ENCODE data around the gene SNCAIP.

SNCAIP gene

DNA sequence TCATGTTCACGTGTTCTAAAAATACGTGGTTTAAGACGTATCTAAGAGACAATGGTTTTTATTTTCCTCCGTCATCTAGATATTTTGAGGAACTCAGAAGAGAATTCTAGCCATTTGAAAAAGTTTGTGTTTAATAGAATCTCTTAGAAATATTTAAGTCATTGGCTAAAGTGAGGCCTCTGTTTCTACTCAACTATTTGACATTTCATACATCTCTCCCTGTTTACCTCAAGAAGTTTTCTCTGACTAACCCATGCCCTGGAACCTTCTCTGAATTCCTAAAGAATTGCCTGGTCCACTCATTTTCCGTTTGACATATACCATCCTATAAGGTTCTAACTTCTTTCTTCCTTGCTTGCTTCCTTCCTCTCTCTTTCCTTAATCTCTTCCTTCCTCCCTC, 178.7 kb downstream of the SNCAIP start:
- Mint-ChIP-seq H3K36me3 (no peaks in the 10 kb centered on the region), H3K4me3 (no peak overlapping the region), H3K4me1 (no peaks in the 10 kb centered on the region), H3K27ac (no peak overlapping the region), H3K9me3 (peaks cover 10% of the 10 kb centered on the region)
- DNase-seq (ENCODE audit: low spot score in 2 of 2): no peak
- no peak for ATAC-seq

DNA sequence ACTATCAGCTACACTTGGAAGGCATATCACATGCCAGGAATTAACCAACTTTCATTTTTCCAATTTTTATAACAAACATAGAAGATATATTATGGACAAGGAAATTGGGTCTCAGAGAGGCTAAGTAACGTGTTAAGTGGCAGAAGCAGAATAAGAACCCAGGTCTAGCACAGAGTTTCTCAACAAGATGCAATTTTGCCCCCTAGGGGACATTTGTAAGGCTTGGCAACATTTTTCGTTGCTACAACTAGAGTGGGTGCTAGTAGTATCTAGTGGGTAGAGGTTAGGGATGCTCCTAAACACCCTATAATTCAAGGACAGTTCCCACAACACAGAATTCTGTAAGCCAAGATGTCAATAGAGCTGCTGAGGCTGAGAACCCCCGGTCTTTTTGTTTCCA, 180.6 kb downstream of the SNCAIP start:
- DNase-seq (ENCODE audit: low spot score in 2 of 2) (no peak), ATAC-seq (peak; percentile 21)
- H3K4me3 Mint-ChIP-seq: no peak overlapping the region
- H3K36me3 Mint-ChIP-seq: no peaks in the 10 kb centered on the region
- no peak overlapping the region for H3K27ac Mint-ChIP-seq
- peaks cover 8% of the 10 kb centered on the region for H3K9me3 Mint-ChIP-seq
- no peaks in the 10 kb centered on the region for H3K4me1 Mint-ChIP-seq

DNA sequence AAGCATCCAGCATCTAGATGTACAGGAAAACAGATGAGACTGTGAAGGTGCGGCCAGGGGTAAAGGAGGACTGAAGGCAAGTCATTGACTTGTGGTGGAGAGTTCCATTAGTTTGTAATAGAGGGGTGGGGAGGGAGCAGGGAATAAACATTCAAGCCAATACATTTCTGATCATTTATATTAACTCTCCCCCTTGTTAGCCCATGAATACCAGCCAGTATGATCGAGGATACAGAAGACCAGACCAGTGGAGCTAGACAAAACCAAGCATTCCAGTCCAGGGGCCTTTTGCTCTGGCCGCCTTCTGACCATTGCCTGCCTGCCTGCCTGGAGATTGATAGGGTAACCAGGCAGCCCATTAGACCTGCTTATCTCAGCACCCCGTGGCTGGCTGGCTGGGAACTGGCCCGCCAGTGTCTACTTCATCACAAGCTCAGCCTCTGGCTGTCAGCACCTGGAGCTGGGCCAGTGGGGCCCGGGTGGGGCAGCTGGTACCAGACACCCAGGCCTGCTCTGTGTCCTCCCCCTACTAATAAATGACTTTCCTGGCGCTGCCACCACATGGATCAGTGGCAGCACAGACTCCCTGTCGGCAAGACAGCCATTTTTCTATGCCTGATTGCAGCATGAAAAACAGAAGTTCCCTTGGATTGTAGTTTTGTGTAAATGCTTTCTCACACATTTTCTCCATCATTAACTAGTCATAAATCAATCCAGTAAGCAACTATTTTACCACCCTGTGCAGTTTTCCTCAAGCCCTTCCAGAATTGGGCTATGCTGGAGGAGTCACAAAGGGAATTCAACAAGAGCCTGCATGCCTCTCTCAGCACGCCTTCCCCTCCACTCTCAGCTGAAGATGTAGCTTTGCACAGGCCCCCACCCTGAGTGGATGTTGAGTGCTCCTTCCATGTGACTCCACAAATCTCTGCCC, 181.3 kb downstream of the SNCAIP start:
- peak; percentile 16 for ATAC-seq

DNA sequence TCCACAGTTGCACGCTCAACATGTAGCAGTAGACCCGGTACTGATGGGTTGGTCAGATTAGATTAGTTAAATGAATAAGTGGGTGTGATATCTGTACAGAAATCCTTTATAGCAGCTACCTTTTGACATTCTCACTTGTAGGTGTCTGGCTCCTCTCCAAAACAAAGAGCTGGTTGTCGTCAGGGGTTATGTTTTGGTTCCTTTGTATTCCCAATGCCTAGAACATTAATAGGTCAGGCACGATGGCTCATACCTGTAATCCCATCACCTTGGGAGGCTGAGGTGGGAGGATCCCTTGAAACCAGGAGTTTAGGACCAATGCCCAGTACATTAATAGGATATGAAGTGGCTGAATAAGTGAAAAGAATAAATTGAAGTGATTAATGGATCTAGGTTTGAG, 182.1 kb downstream of the SNCAIP start:
- ATAC-seq (no peak), DNase-seq (ENCODE audit: low spot score in 2 of 2) (no peak)
- Mint-ChIP-seq H3K4me3 (no peak overlapping the region), H3K9me3 (peaks cover 4% of the 10 kb centered on the region), H3K27ac (no peak overlapping the region), H3K36me3 (no peaks in the 10 kb centered on the region), H3K4me1 (no peaks in the 10 kb centered on the region)

More for the DNA sequence above, 181.3 kb downstream of the SNCAIP start:
- Mint-ChIP-seq H3K4me1 (no peaks in the 10 kb centered on the region), H3K27ac (no peak overlapping the region), H3K9me3 (peaks cover 4% of the 10 kb centered on the region), H3K36me3 (no peaks in the 10 kb centered on the region), H3K4me3 (no peak overlapping the region)
- no peak for DNase-seq (ENCODE audit: low spot score in 2 of 2)

DNA sequence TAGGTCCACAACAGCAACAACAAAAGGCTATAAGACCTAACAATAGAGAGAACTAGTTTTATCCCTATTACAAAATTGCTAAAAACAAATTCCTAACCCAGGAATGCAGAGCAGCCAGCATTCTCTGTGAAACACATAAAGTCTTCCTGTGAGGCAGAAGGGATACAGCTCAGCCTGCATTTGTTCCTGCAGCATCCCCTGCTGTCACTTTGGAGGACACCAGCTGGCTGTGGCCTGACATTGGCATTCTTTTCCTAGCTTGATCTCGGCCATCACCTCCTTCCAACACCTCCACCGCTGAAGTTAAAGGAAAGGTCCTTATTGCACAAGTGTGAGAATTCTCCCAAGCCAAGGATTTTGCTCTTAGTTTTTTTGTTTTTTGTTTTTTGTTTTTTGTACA, 186.1 kb downstream of the SNCAIP start:
- no peaks in the 10 kb centered on the region for H3K9me3 Mint-ChIP-seq
- no peaks in the 10 kb centered on the region for H3K4me1 Mint-ChIP-seq
- ATAC-seq (no peak), DNase-seq (ENCODE audit: low spot score in 2 of 2) (no peak)
- H3K27ac Mint-ChIP-seq: no peak overlapping the region
- H3K4me3 Mint-ChIP-seq: no peak overlapping the region
- no peaks in the 10 kb centered on the region for H3K36me3 Mint-ChIP-seq

DNA sequence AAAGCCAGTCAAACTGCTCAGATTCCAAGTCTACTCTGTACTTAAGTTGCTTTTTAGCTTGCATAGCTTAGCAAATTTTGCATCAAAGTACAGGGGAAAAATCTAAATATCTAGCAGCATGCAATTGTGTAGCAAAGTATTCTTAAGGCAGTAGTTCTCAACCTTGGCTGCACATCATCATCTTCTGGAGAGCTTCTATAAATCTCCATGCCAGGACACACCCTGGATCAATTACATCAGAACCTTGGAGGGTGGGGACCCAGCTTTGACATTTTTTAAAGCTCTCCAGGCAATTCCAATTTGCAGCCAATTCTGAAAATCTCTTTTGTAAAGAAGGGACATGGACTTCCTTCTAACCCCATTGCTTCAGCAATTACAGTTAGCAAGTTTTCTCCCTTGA, 187.5 kb downstream of the SNCAIP start:
- no peak for DNase-seq (ENCODE audit: low spot score in 2 of 2)
- H3K4me3 Mint-ChIP-seq: no peak overlapping the region
- H3K9me3 Mint-ChIP-seq: no peaks in the 10 kb centered on the region
- no peaks in the 10 kb centered on the region for H3K4me1 Mint-ChIP-seq
- ATAC-seq: no peak
- no peaks in the 10 kb centered on the region for H3K36me3 Mint-ChIP-seq
- H3K27ac Mint-ChIP-seq: no peak overlapping the region

DNA sequence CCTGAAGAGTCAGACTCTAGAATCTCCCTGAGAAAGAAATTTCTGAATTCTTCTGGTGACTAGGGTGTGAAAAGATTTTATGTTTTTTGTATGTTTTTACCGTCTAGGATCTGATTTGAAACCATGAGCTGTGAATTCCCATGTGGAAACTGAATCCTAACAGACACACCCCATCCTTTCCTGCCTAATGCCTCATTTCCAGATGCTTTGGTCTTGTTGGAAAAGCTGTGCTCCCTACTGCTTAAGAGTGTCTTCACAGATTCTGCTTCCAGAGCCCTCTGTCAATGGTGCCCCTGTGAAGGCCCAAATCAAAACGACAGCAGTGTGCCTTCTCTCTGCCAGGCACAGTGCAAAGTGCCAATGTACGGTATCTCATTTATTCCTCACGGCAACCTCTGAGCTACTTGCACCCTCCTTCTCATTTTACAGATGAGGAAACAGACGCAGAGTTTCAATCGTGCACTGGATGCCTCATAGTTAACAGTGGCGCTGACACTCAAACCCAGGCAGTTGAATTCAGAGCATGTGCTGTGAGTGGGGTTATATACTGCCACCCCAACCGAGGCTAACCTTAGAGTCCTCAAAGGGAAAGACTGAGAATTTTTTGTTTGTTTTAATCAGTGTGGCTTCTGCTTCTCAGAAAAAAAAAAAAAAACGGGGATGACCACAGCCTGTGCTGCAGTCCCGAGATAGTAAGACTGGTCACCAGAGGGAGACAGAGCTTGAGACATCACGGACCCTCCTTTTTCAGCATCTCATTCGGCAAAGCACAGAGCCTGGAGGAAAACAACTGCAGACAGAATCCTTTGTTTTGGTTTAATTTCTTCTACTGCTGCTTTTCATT, 188.4 kb downstream of the SNCAIP start:
- no peaks in the 10 kb centered on the region for H3K4me1 Mint-ChIP-seq
- no peak for ATAC-seq
- no peak overlapping the region for H3K27ac Mint-ChIP-seq
- no peak for DNase-seq (ENCODE audit: low spot score in 2 of 2)
- H3K36me3 Mint-ChIP-seq: no peaks in the 10 kb centered on the region
- H3K4me3 Mint-ChIP-seq: no peak overlapping the region
- H3K9me3 Mint-ChIP-seq: no peaks in the 10 kb centered on the region

DNA sequence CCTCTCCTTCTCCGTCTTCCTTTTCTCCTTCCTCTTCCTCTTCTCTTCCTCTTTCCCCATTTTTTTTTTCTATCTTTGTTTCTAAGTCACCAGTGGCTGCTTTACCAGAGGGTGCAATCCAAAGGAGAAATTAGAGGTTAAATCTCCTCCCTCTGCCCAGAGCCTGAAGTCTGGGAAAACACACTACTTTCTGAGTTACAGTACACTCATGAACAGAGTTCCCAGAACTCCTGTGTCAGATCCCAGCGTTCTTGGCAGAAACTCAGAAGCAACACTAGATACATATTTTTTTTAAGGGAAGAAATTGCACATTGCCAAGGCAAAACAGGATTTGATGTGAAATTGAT, 189.0 kb downstream of the SNCAIP start:
- H3K27ac Mint-ChIP-seq: no peak overlapping the region
- no peak for DNase-seq (ENCODE audit: low spot score in 2 of 2)
- no peak overlapping the region for H3K4me3 Mint-ChIP-seq
- H3K4me1 Mint-ChIP-seq: no peaks in the 10 kb centered on the region
- no peaks in the 10 kb centered on the region for H3K9me3 Mint-ChIP-seq
- ATAC-seq: no peak
- H3K36me3 Mint-ChIP-seq: no peaks in the 10 kb centered on the region

DNA sequence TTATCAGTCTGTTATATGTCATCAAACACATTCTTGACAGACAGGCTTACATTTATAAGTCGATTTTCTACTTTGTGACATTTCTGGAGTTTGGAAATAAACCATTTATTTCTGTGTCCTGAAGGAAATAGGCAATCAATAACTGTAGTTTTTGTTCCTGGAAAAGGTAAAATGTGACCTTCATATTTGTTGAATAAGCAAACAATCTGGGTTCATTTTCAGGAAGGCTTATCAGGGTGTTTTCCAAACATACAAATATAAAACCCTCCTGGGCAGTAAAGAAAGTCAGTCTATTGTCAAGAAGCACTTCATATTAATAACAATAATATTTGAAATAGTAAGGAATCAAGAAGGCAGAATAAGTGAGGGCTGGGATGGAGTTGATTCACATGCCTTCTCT, 195.0 kb downstream of the SNCAIP start:
- no peak overlapping the region for H3K4me3 Mint-ChIP-seq
- DNase-seq (ENCODE audit: low spot score in 2 of 2): no peak
- no peak for ATAC-seq
- H3K36me3 Mint-ChIP-seq: no peaks in the 10 kb centered on the region
- no peaks in the 10 kb centered on the region for H3K4me1 Mint-ChIP-seq
- H3K27ac Mint-ChIP-seq: no peak overlapping the region
- H3K9me3 Mint-ChIP-seq: no peaks in the 10 kb centered on the region

DNA sequence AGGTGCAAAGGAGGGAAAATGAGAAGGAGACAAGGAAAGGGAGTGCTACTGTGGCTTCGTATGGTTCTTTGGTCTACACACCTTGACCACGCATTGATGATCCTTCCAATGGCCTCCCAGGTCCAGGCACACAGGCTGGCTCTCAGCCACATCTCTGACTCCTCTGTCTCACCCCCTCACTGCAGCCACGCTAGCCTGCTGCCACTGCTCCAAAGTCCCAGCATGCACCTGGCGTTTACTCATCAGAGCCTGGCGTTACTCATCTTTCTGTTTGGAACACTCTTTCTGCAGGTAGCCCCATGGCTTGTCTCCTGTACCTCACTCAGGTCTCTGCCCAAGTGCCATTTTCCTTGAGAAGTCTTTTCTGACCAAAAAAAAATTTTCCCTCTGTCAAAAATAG, 195.5 kb downstream of the SNCAIP start:
- Mint-ChIP-seq H3K4me1 (no peaks in the 10 kb centered on the region), H3K27ac (no peak overlapping the region)

DNA sequence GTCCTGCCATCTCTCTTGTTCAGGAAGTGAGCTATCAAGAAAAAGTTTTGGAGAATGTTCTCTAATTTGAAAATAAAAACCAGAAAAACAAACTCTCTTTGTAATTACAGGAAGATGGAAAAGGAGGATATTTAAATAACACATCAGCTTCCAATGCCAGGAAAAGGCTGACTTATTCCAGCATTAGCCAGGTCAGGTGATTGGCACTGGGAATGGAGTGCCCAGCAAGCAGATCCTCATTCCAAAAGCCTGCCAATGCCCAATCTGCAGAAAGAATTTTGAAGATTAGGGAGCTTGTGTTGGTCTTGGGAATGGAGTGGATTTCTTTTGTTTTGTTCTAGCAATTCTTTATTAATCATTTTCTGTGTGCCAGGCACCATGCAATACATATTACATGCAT, 196.6 kb downstream of the SNCAIP start:
- no peaks in the 10 kb centered on the region for H3K9me3 Mint-ChIP-seq
- no peaks in the 10 kb centered on the region for H3K4me1 Mint-ChIP-seq
- H3K27ac Mint-ChIP-seq: no peak overlapping the region
- H3K4me3 Mint-ChIP-seq: no peak overlapping the region
- ATAC-seq: no peak
- H3K36me3 Mint-ChIP-seq: no peaks in the 10 kb centered on the region
- DNase-seq (ENCODE audit: low spot score in 2 of 2): no peak

More for the DNA sequence above, 195.5 kb downstream of the SNCAIP start:
- H3K36me3 Mint-ChIP-seq: no peaks in the 10 kb centered on the region
- no peaks in the 10 kb centered on the region for H3K9me3 Mint-ChIP-seq
- no peak overlapping the region for H3K4me3 Mint-ChIP-seq
- no peak for ATAC-seq
- no peak for DNase-seq (ENCODE audit: low spot score in 2 of 2)
